GM12878 (cell line): ENCODE results near the gene COPS6.

ENCODE experiments used
- BHLHE40 ChIP-seq, 2 experiments: fragments of 450-650 bp in 1 of 2; IDR thresholded peaks; 2 replicates each; pipeline ENCODE4 v1.6.1; 2011 to 2017; ENCODE audit warnings: low read depth in 2 of 2, borderline replicate concordance in 1 of 2, improper control_type of control experiment in 1 of 2, low read length in 1 of 2, mild to moderate bottlenecking in 1 of 2
- CTCF ChIP-seq, 3 experiments: IDR thresholded peaks in 2 of 3; conservative IDR thresholded peaks in 1 of 3; 2 replicates each; pipeline ENCODE4 v1.5.1; 2011; ENCODE audit warnings: low read depth in 3 of 3, low read length in 3 of 3, mild to moderate bottlenecking in 3 of 3, control low read depth in 2 of 3, moderate library complexity in 2 of 3, inconsistent platforms in 1 of 3, mixed read lengths in 1 of 3; ENCODE audit not compliant: control insufficient read depth in 2 of 3, insufficient read depth in 1 of 3; ENCODE audit errors: extremely low read depth in 1 of 3
- POLR2AphosphoS5 ChIP-seq: IDR thresholded peaks from 2 replicates; pipeline ENCODE4 v1.6.1; 2011; ENCODE audit warnings: mild to moderate bottlenecking, low read length, inconsistent platforms
- RAD21 ChIP-seq: IDR thresholded peaks from 2 replicates; pipeline ENCODE4 v1.6.1; 2011; ENCODE audit warnings: mild to moderate bottlenecking, low read depth, low read length, moderate library complexity; ENCODE audit not compliant: insufficient read depth

DNA sequence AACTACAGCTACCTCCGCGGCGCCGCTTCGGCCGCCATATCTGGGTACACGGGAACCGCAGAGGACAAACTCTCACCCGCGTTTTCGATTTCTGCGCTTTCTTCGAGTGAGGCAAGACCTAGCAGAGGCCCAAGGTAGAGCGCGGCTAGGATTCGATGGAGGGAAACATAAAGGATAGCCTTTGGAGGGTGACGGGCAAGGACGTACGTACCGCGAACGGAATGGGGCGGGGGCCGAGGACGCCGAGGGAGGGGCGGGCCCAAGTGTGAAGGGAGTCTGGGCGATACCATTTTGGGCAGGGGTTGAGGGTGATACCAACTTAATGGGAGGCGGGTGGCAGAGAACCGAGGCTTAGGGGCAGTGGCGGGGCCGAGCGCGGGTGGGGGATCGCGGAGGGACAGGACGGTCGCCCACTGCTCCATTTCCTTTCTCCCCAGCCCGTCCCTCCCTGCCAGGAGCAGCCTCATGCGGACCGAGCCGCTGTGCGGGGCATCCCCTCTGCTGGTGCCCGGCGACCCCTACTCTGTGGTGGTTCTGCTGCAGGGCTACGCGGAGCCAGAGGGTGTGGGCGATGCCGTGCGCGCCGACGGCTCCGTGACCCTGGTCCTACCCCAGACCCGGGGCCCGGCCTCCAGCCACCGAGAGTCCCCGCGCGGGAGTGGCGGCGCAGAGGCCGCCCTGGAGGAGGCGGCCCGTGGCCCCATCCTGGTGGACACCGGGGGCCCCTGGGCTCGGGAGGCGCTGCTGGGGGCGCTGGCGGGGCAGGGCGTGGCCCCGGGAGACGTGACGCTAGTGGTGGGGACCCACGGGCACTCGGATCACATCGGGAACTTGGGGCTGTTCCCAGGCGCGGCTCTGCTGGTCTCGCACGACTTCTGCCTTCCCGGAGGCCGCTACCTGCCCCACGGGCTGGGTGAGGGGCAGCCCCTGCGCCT lies 38.4 kb downstream of the COPS6 start, which contains the start of gene MBLAC1:
- TF ChIP-seq RAD21 (no peak), BHLHE40 (IDR thresholded peaks at IDR 0.05; ENCODE audit: borderline replicate concordance in 1 of 2, low read depth in 2 of 2, low read length in 1 of 2) (peak; percentile 94 to 95), POLR2AphosphoS5 (peak; percentile 91), CTCF (IDR thresholded peaks at IDR 0.05 in 2 of 3, conservative IDR thresholded peaks at IDR 0.05 in 1 of 3; ENCODE audit: control insufficient read depth in 2 of 3, extremely low read depth in 1 of 3, insufficient read depth in 1 of 3, low read depth in 3 of 3, low read length in 3 of 3) (0 out of 6 replicates have a peak, but pooled peaks of 1 of the 3 experiments have one; percentile 1)
